C4-2B (cell line): ENCODE measurements around the gene TRIM40.

ENCODE experiments used
- H3K27ac ChIP-seq: fragments of 450-650 bp; 2 replicates; pipeline ENCODE4 v1.5.1; 2017
- CTCF ChIP-seq: fragments of 450-650 bp; conservative IDR thresholded peaks from 2 replicates; pipeline ENCODE4 v1.5.1; 2017; ENCODE audit warnings: mild to moderate bottlenecking
- ZFX ChIP-seq: fragments of 450-650 bp; IDR thresholded peaks from 2 replicates; pipeline ENCODE4 v1.6.1; 2017

The TRIM40 gene

GRCh38 chr6:30097902-30098768 is 37.8 kb upstream of the TRIM40 start:
- TF ChIP-seq ZFX (no peak), CTCF (no peak)
- H3K27ac ChIP-seq: no peak overlapping the region

GRCh38 chr6:30100154-30100553 is 35.8 kb upstream of the TRIM40 start:
- H3K27ac ChIP-seq: no peak overlapping the region
- TF ChIP-seq ZFX (no peak), CTCF (no peak)

DNA sequence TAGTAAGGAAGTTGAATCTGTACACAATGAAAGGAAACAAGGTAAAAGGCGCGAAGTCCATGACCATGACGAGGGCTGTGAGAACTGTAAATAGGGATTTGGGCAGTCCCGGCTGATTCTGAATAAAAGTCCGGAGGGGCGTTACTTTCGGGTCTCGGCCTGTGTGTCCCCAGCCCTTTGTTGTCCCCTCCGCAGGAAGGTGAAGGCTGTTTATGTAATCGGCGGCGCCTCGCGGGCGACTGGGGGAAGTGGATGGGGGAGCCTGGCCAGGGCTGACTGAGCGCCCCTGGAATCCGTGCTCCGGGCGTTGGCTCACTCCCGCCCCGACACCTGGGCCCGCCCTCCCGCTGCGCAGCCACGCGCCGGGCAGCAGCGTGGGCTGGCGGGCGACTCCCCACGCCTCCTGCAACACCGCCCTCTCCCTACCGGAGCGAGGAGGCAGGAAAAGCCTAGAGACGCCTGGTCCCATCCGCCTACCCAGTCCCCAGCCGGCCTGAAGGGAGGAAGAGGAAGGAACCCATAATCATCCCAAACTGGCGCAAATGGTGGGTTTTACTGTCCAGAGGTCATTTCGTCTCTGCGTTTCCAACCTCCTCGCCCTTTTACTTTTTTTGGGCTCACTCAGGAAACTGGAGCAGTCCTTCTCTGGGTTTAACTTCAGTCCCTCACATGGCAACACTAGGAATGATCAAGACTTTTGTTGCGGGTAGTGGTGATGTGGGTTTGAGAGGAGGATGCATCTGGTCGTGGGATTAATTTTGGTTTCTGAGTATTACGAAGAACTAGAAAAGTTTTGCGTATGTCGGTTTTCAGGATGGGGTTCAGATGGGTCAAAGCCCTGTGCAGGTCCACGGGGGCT is 35.1 kb upstream of the TRIM40 start:
- TF ChIP-seq ZFX (no peak), CTCF (no peak)
- no peak overlapping the region for H3K27ac ChIP-seq

- TF ChIP-seq CTCF (no peak), ZFX (no peak)
- no peak overlapping the region for H3K27ac ChIP-seq
These were observed 34.2 kb upstream of the TRIM40 start for GRCh38 chr6:30101444-30102413.

DNA sequence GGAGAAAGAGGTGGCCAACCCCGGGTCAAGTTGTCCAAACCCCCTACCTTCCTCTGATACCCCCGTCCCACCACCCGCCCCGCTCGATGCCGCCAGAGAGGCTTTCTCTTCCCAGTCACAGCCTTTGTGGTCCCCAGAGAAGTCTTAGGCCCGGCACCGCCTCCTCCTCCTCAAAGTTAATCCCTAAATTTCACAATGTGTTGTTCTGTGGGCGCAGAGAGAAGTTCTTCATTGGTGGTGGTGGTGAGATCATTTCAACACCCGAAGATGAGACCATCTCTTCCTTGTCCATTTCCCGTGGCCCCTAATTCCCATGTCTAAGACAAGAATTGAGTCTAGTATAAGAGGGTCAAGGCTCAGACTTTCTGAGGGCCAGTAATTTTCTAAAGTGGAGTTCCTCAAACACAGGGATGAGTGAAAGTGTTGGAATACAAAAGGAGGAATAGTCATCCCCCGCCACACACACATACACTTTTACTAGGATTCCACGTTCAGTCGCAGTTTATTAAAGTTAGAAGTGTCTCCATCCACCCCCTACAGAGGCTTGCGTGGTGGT is 33.4 kb upstream of the TRIM40 start:
- TF ChIP-seq ZFX (no peak), CTCF (no peak)
- H3K27ac ChIP-seq: no peak overlapping the region

- TF ChIP-seq CTCF (peak; percentile 94), ZFX (no peak)
- H3K27ac ChIP-seq: no peak overlapping the region
These were observed 32.7 kb upstream of the TRIM40 start for GRCh38 chr6:30102970-30103871.
